Glutamatergic neuron (in vitro differentiated cells): ENCODE measurements around the gene HMGN4. TPM values are rescaled to one million over a fixed set of nuclear protein-coding genes. Genes with fewer than 3 reads are reported as not detected.
A peak's percentile ranks its signal among the peaks of the same experiment; 100 is the strongest.

ENCODE experiments used
- DNase-seq: peaks from one replicate; pipeline ENCODE4 v3.0.0; 2022
- H3K27ac Mint-ChIP-seq: one replicate; pipeline ENCODE4 v1.8.0; 2020; ENCODE audit warnings: mild to moderate bottlenecking, mixed read lengths, inconsistent platforms; ENCODE audit not compliant: unreplicated experiment
- H3K27me3 Mint-ChIP-seq: one replicate; pipeline ENCODE4 v1.8.0; 2020; ENCODE audit warnings: mild to moderate bottlenecking, moderate library complexity, mixed read lengths, inconsistent platforms; ENCODE audit not compliant: unreplicated experiment
- H3K36me3 Mint-ChIP-seq: one replicate; pipeline ENCODE4 v1.8.0; 2020; ENCODE audit warnings: mild to moderate bottlenecking, mixed read lengths, inconsistent platforms; ENCODE audit not compliant: unreplicated experiment
- H3K4me1 Mint-ChIP-seq: one replicate; pipeline ENCODE4 v1.8.0; 2020; ENCODE audit warnings: mild to moderate bottlenecking, low read depth, mixed read lengths, inconsistent platforms; ENCODE audit not compliant: unreplicated experiment
- H3K4me3 Mint-ChIP-seq: one replicate; pipeline ENCODE4 v1.8.0; 2020; ENCODE audit warnings: mild to moderate bottlenecking, mixed read lengths, inconsistent platforms; ENCODE audit not compliant: unreplicated experiment
- H3K9me3 Mint-ChIP-seq: one replicate; pipeline ENCODE4 v1.8.0; 2020; ENCODE audit warnings: mild to moderate bottlenecking, moderate library complexity, mixed read lengths, inconsistent platforms; ENCODE audit not compliant: unreplicated experiment
- total RNA-seq: library from RNA; stranded (reverse); fragmentation: NEBNext Ultra II Directional; extraction: Animal tissue kit (Norgen Biotek cat#: 25700); gene quantifications from one replicate; pipeline ENCODE4 v1.2.1, GENCODE V29; 2021; ENCODE audit not compliant: unreplicated experiment
- TF ChIP-seq, protein P1 (sequence below): fragments of 200-600 bp; sonication (generic); IDR thresholded peaks from one replicate; pipeline ENCODE4 v1.5.0; 2021; ENCODE audit not compliant: partially characterized antibody, unreplicated experiment

HMGN4 gene
- total RNA-seq, 1 donor from 2014 or later, result 56.9 TPM

GRCh38 chr6:26568601-26569432 lies 30.7 kb downstream of the HMGN4 start:
- H3K4me1 Mint-ChIP-seq, result peaks cover 5% of the 10 kb centered on the region
- H3K4me3 Mint-ChIP-seq, result peak overlapping the region; percentile 99
- H3K27ac Mint-ChIP-seq, result peak overlapping the region; percentile 92
- peaks cover 35% of the 10 kb centered on the region for H3K9me3 Mint-ChIP-seq
- TF ChIP-seq, protein P1, sequence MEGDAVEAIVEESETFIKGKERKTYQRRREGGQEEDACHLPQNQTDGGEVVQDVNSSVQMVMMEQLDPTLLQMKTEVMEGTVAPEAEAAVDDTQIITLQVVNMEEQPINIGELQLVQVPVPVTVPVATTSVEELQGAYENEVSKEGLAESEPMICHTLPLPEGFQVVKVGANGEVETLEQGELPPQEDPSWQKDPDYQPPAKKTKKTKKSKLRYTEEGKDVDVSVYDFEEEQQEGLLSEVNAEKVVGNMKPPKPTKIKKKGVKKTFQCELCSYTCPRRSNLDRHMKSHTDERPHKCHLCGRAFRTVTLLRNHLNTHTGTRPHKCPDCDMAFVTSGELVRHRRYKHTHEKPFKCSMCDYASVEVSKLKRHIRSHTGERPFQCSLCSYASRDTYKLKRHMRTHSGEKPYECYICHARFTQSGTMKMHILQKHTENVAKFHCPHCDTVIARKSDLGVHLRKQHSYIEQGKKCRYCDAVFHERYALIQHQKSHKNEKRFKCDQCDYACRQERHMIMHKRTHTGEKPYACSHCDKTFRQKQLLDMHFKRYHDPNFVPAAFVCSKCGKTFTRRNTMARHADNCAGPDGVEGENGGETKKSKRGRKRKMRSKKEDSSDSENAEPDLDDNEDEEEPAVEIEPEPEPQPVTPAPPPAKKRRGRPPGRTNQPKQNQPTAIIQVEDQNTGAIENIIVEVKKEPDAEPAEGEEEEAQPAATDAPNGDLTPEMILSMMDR, result no peak
- peaks cover 5% of the 10 kb centered on the region for H3K36me3 Mint-ChIP-seq
- H3K27me3 Mint-ChIP-seq, result peaks cover 27% of the 10 kb centered on the region
- DNase-seq, result peak; percentile 94

DNA sequence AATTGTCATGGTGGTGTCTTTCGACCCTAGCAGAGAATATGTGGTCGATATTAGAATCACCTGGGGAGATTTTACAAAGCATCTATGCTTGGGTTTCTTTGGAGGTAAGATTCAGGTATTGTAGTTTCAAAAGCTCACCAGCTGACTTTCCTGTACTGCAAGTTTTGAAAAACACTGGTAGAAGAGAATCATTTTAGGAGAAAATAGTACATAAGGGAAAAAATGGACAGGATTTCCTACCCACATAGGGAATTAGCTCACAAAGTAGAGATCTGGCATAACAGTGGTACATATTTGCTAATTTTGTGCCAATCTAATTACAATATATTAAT lies 31.2 kb downstream of the HMGN4 start:
- TF ChIP-seq, protein P1, result no peak
- H3K27me3 Mint-ChIP-seq, result peaks cover 27% of the 10 kb centered on the region
- H3K4me1 Mint-ChIP-seq, result peaks cover 5% of the 10 kb centered on the region
- H3K4me3 Mint-ChIP-seq, result peak overlapping the region; percentile 99
- peak overlapping the region; percentile 92 for H3K27ac Mint-ChIP-seq
- peaks cover 35% of the 10 kb centered on the region for H3K9me3 Mint-ChIP-seq
- H3K36me3 Mint-ChIP-seq, result peaks cover 5% of the 10 kb centered on the region
- DNase-seq, result no peak

DNA sequence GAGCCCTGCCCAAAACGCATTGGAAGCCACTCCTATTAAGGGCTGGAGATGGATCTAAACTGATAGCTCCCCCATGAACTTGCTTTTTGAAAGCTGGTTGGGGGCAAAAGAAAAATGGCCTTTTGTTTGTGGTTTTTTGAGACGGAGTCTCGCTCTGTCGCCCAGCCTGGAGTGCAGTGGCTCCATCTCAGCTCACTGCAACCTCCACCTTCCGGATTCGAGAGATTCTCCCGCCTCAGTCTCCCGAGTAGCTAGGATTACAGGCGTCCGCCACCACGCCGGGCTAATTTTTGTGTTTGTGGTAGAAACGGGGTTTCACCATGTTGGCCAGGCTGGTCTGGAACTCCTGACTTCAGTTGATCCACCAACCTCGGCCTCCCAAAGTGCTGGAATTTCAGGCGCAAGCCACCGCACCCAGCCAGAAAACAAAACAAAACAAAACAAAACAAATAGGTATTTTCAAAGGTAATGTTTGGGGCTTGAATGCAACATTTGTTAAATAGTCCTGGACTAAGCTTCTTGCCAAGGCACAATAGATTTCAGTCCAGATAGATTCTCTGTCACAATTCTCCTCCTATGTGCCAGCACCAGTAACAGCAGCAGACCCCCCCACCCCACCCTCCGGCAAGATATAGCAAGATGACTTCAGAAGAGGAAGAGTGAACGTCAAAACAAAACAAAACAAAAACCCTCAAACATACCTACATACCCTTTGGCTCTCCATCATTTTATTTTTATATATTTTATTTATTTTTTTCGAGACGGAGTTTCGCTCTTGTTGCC lies 32.1 kb downstream of the HMGN4 start:
- TF ChIP-seq, protein P1, result no peak
- Mint-ChIP-seq H3K4me3 (no peak overlapping the region), H3K36me3 (peaks cover 5% of the 10 kb centered on the region), H3K27me3 (peaks cover 27% of the 10 kb centered on the region), H3K4me1 (peaks cover 5% of the 10 kb centered on the region), H3K27ac (no peak overlapping the region), H3K9me3 (peaks cover 35% of the 10 kb centered on the region)
- no peak for DNase-seq

GRCh38 chr6:26571592-26572296 lies 33.6 kb downstream of the HMGN4 start:
- Mint-ChIP-seq H3K4me3 (peak overlapping the region; percentile 94), H3K4me1 (peaks cover 5% of the 10 kb centered on the region), H3K27me3 (peaks cover 31% of the 10 kb centered on the region), H3K9me3 (peaks cover 38% of the 10 kb centered on the region), H3K27ac (peak overlapping the region; percentile 88), H3K36me3 (peaks cover 5% of the 10 kb centered on the region)
- TF ChIP-seq, protein P1, result no peak
- DNase-seq, result peak; percentile 62
